Activated T-helper 1 cell treated with anti-CD3 and anti-CD28 coated beads, Interleukin-2, amount 50 U/mL, for 16 hours (primary cell): Measurements from ENCODE around the gene MROH9.

Experiments used
- DNase-seq, 2 donors: peaks; one replicate each; pipeline ENCODE4 v3.0.0-alpha.2; 2020; ENCODE audit warnings: low read depth in 1 of 2, low spot score in 1 of 2

Gene MROH9

GRCh38 chr1:170964506-170964905, 29.2 kb downstream of the MROH9 start:
- DNase-seq: no peak

- DNase-seq: no peak
Observed at GRCh38 chr1:170967042-170967910, 31.9 kb downstream of the MROH9 start.

DNA sequence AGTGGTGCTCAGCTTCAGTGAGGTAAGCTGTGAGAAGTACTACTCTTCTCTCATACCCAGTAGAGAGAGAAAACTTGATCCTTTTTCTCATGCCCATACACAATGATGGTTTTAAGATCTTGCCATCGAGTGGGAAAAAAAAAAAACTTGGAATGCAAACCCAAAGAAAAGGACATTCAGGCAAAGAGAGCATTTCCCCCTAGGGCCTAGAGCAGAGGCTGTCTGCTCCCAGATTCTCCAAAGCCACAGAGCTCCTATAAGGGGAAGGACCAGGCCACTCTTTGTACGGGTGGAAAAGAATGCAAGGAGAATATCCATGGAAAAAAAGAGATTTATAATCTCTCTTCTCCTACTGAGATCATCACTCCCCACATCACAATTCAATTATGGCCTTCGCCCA, 34.9 kb downstream of the MROH9 start:
- no peak for DNase-seq

DNA sequence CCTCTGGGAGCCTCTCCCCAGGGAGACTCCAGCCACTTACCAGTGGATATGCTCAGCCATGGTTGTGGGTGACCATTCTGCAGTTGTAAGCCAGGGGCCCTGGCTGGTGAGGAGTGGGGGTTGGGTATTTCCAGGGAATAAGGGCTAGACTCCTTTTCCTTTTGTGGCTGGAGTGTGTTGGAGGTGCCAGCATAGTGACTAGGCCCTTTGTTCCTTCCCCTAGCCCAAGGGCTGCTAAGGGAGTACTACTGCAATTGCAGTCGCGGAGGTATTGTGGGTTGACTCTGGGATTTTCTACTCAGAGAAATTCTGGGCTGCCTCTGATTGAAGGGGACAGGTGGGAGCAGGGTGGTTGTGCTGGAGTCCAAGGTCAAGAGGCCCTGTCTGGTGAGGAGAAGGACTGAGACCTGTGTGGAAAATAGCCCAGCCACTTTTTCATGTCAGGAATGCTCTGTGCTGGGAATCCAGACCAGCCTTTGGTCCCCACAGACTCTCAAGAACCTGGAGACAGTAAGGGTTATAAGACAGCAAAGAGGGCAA, 43.1 kb downstream of the MROH9 start:
- DNase-seq: no peak

DNA sequence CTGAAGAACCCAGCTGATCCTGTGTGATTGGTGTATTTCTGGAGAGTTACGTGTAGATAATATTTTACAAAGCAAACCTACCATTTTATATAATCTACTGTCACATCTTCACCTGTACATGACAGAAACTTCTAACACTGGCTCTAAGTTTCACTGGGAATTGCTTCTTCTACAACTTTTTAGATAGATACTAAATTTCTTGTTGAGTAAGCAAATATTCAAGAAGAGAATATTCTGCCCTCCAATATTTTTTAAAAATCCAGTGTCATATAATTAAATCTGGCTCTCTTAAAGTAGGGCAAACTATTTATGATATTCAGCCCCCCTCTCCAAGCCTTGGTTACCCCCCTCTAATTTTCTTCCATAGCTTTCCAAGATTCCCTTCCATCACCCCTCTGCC, 50.1 kb downstream of the MROH9 start:
- DNase-seq: no peak

DNA sequence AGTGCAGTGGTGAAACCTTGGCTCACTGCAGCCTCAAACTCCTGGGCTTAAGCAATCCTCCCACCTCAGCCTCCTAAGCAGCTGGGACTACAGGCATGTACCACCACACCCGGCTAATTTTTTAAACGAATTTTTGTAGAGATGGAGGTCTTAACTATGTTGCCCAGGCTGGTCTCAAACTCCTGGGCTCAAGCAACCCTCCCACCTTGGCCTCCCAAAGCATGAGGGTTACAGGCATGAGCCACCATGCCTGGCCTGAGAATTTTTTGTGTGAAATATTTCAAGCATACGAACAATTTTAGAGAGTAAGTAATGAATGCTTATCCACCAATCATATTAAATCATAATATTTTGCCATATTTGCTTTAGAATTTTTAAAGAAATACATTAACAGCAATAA, 51.6 kb downstream of the MROH9 start:
- DNase-seq: no peak

DNA sequence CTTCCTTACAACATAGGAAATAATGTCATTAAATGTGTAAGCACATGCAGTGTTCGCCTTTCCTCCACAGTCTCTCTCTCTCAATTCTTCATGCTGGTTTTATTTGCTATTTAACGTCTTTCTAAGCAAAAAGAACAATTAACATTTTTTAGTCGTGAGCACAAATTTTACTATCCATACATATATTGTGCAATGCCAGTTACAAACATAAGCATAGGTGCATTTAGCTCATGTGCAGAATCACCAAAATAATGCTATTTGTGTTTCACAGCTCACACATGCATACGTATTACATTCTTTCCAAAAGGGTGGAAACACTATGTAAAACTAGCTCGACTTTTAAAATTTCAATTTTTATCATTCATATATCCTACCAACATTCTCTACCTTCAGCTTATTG, 52.1 kb downstream of the MROH9 start:
- DNase-seq: no peak

DNA sequence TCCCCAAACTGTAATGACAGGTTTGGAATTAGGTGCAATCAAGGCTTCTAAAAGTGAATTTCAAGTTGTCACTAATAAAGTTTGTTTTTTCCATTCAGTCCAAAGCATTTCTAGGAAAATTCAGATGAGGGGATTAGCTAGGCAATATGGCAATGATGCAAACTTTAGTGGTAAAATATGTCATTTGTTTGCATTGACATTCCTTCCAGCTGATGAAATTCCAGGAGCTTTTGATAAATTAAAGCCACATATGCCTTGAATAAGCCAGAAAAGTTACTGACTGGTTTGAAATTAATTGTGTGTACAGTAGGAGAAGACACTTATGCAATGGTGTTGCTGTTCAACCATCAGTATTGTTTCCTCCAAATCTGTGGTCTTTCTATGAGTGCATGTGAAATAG, 57.8 kb downstream of the MROH9 start:
- DNase-seq: no peak

DNA sequence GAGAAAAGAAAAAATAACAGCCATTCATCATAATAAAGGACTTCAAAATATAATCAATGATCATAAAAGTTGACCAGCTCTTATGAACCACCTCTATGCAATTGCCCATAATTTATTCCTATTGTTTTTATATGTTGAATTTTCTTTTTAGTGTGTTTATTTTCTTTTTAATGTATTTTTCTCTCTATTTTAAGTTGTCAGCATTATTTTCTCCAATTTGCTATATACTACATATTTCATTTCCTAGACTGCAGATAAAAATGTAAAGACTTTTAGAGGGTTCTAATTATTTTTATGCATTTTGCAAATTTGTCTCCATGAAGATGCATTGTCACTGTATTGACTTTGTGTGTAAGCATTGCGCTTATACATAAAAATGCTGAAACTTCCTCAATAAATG, 58.4 kb downstream of the MROH9 start:
- DNase-seq: no peak

DNA sequence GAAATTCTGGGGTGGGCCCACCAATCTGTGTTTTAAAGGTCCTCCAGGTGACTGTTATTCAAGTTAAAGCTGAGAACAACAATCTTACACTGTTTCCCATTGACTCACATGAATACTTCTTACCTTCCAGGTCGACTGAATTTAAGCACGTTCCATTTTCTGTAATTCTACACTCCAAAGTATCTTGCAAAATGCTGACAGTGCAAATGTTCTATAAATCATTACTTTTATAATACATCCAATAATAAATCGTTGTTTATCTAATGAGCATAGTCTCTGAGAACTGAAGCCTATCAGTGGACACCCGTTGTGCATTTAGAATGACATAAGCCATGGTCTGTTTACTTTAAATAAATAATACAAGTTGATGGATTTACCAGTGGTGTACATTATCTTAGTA, 79.5 kb downstream of the MROH9 start:
- DNase-seq: no peak

DNA sequence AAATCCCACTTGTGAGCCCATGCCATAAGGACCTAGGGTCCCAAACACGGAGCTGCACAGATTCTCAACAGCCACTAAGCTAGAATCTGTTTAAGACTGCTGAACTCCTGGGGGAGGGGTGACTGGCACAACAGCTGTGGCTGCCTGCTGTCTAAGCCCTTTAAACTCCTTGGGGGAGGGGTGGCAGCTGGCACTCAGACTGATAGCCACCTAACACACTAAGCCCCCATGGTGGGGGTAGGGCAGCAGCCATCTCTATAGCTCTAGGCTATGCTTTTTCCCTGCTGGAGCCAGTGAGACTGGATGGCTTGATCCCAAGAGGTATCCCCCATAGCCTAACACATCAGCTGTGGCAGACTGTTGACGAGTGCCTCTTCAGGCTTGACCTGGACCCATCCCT, 82.1 kb downstream of the MROH9 start:
- DNase-seq: no peak

DNA sequence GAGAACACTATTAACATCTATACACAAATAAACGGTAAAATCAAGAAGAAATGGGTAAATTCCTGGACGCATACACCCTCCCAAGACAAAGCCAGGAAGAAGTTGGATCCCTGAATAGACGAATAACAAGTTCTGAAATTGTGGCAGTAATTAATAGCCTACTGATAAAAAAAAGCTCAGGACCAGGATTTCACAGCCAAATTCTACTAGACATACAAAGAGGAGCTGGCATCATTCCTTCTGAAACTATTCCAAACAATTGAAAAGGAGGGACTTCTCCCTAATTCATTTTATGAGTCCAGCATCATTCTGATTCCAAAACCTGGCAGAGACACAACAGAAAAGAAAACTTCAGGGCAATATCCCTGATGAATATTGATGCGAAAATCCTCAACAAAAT, 84.6 kb downstream of the MROH9 start:
- no peak for DNase-seq

GRCh38 chr1:171032822-171033702, 97.7 kb downstream of the MROH9 start:
- DNase-seq: no peak

DNA sequence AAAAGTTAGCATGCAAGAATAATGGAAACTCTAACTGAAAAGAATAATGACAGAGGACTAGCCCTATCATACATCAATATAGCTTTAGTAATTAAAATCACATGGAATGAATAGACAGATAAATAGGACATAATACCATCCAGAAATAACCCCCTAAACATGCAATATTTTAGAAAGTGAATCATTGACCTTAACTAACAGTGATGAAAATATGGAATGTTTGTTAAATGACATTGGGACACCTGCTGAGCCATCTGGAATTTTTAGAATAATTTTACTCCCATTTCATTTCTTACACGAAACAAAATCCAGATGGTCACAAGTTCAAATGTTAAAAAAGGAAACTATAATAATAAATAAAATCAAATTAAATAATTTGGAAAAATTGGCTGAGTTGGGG, 102.3 kb downstream of the MROH9 start:
- DNase-seq: no peak

GRCh38 chr1:171038284-171038683, 103.0 kb downstream of the MROH9 start:
- no peak for DNase-seq

DNA sequence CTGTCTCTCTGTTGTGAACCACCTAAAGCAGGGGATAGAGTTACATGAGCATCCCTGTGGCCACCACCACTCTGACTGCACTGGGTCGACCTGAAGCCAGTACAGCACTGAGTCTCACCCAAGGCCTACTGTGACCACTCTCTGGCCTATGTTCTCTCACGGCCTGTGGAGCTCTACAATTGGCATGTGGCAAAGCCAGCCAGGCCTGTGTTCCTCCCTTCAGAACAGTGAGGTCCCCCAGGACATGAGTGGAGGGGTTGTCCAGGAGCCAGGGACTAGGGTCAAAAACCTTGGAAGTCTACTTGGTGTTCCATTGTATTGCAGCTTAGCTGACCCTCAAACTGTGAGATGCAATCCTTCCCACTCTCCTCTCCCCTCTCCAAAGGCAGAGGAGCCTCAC, 112.7 kb downstream of the MROH9 start:
- no peak for DNase-seq

DNA sequence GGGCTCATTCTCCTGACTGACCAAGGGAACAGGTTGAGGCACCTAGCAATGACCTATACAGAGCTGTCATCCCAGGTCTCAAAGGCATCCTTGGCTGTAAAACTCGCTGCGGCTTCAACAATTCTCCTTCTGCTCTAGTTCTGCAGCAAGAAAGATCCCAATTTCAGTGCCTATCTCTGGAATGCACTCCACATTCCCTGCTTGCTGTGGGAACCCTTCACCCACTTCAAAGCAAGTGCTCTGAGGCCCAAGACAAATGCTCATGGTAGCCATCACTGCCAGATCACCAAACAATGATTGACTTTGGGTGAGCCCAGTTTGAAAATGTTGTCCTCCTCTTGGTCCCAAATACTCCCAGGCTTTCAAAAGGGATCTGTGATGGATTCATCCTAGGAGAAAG, 117.6 kb downstream of the MROH9 start:
- no peak for DNase-seq

GRCh38 chr1:171055966-171056643, 120.8 kb downstream of the MROH9 start:
- no peak for DNase-seq

GRCh38 chr1:171061425-171062143, 126.2 kb downstream of the MROH9 start:
- no peak for DNase-seq

DNA sequence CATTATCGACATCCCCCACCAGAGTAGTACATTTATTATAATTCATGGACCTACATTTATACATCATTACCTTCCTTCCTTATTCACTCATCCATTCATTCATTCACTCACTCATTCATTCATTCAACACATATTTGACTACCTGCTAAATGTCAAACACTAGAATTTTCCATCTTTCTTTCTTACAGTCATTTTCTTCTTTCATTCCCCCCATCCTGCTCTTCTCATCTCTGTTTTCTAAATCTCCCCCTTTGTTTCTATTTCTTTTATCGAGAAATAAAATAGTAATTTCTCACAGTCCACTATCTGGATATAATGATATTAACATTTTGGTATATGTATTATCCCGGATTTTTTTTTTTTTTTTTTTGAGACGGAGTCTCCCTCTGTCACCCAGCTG, 127.6 kb downstream of the MROH9 start:
- DNase-seq: no peak

- no peak for DNase-seq
Observed at GRCh38 chr1:171075041-171075440, 139.7 kb downstream of the MROH9 start.
